GM21786 (cell line): ENCODE results near the gene TJP3.

Experiments
- ATAC-seq: cut with Tn5 transposase; IDR thresholded peaks from one replicate; pipeline ENCODE4 v1.9.1; 2021; ENCODE audit not compliant: unreplicated experiment

Gene TJP3

DNA sequence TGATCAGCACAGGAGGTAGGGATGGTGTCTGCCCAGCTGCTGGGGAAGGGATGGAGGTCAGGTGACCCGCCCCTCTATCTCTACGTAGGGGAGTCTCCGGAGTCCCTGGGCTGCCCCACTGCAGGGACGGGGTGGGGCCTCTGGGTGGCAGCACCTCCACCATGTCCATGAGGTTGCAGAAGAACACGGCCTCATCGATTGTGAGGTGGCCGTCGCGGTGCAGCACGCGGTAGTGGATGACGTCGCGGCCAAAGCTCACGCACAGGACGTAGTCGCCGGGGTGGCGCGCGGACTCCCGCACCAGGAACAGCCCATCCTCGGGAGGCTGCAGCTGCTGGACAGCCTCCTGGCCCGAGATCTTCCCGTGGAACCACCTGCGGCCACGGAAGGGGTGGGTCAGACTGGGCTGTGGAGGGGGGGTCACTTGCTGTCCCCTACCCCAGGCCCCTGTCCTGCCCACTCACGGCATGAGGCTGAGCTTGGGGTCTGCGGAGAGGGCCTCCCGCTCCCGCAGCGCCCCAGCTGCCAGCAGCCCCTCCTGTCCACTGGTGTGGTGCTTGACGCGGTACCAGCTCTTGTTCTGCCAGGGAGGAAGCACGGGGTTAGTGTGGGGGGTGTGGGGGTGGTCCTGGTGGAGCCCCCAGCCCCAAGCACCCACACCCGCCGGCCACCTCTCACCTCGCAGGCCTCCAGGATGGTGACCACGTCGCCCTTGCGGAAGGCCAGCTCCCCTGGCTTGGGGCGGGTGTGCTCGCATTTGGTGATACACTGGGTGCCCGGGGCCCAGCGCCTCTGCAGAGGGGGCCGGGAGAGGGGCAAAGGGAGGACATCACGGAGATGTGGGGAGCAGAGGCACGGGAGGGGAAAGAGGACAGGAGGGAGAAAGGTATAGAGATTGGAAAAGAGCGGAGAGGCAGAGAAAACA is 75.7 kb downstream of the TJP3 start:
- no peak for ATAC-seq

DNA sequence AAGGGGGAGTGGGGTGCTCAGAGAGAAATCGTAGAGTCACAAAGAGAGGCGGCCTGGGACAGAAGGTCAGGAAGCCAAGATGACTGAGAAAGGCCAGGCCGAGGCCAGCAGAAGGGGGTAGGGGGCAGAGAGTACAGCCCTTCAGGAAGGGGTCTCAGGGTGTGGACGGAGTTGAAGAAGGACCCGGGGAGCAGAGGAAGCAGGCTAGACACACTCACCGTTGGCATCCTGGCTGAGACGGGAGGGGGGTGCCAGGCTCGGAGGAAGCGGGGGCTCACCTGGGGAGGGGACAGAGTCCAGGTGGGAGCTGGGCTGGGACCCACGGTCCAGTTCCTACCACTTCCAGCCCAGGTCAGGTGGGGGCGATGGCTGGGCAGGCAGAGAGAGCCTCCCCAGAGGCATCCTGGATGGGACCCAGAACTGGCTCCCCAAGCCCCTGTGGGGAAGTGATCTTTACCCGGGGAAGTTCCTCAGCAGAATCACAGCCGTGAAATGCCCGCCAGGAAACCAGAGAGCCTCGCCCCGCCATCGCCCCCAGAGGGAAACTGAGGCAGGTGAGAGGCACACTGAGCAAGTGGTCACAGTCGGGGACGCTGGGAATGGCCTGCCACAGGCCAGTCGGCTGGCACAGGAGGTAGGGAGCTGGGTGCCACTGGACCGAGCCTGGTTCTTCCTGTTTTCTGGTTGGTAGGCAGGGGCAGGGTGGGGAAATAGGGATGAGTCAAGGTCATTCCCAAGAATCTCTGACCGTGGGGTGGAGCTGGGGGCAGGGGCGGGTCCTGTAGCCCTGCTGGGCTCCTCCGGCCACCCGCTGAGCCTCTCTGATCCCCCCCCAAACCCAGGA is 76.6 kb downstream of the TJP3 start:
- ATAC-seq: no peak

DNA sequence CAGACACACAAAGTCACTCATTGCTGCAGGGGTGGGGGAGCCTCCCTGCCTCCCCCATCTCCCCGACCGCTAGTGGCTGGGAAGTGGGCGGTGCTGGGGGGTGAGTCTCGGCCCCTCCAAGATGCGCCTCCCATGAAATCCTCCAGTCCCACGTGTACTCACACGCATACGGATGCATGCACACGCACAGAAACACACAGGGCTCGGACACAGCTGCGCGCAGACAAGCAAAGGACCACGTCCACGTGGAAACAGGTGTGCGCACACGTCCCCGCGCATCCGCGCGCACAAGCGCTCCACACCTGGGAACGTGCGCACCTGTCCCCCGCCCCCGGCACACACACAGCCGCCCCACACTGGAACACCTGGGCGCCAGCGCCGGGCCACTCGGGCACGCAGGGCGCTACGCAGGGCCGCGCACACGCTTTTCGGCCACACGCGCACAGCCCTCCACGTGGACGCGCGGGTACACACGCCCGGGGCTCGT is 77.3 kb downstream of the TJP3 start:
- ATAC-seq: no peak

DNA sequence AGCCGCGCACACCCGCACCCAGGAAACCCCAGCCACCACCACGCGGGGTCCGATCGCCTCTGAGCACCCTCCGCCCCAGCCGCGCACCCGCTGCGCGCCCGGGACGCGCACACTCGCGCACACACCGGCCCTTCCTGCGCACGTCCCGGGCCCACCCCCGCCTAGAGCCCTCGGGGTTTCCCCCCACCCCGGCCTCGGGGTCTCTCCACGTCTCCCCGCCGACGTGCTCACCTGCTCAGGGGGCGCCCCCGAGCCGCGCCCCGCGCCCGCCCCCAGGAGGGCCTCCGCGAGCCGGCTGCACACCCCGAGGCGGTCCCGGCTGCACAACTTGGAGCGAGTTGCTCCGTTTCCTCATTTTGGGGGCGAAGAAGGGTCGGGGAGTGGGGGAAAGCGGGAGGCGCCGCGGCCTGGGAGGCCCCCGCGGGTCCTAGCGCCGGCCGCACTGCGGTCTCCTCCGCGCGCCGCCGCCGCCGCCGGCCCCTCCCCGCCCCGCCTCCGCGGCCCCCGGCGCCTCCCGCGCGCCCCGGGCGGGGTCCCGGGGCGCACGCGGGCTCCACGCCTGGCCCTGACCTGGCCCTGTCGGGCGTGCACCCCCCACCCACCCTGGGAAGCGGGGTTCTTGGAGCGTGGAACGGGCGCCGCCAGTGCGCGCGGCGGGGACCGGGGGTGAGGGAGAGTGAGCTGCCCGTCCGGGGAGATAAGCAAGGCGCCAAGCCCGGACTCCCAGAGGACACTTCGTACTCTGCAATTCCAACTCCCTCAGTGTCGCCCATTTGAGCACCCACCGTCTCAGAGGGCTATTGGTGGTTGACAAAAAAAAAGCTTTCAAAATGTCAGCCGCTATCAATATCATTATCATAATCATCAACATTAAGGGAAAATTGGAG is 78.0 kb downstream of the TJP3 start, which contains the start of gene MATK:
Gene MATK, minus strand, starts transcription at position 444 of the 887 bp plus-strand sequence. CDS start 1,246 bp downstream, outside the sequence.
- no peak for ATAC-seq

DNA sequence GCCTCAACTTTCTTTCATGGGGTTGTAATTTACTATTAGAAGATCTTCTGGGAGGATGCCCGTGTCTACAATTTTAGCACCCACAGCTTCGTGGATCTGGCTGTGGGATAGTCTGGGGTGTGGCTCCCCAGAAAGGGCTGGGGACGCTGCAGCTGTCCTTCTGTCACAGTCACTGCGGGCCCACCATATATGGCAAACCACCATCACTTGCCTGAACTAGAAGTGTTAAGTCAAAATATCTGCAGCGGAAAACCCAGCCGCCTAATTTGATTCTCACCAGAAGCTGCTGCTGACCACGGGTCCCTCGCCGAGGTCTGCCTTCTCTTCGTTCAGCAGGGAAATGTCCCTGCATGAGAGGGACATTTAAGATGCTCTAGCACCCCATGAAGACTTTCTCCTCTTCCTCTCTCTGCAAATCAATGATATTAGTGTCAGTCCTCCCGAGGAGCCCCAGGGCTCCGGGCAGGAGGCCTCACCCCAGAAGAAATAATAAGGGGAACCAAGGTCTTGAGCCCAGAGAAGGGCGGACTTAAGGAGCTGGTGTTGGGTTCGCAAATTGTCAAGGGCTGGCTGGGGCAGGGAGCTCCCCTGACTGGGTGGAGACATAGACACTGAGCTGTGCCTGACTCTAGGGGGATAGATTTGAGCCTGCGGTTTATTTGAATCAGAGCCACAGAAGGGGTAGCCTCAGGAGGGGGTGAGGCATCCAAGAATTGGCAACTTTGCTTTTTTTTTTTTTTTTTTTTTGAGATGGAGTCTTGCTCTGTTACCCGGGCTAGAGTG is 81.0 kb downstream of the TJP3 start:
- no peak for ATAC-seq

DNA sequence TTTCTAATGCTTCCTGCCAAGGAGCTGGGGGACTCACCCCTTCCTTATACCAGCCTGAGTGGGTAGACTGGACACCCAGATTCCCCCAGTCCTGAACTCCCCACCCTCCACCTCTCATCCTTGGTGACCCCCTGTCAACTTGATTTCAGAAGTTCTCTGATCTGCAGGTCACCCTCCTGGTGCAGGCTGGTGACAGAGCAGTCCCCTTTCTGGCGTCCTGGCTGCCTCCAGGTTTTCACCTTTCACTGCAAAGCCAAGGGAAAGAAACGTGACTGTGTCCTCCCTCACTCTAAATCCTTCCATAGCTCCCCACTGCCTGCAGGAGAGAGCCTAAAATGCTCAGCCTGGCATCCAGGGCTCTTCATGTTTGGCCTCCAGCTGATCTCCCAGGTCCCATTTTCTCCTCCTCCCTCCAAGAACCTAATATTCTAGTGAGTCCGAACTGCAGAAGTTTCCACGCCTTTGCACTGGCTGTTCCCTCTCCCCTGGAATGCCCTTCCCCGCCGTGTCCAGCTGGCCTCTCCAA is 82.1 kb downstream of the TJP3 start:
- ATAC-seq: no peak

DNA sequence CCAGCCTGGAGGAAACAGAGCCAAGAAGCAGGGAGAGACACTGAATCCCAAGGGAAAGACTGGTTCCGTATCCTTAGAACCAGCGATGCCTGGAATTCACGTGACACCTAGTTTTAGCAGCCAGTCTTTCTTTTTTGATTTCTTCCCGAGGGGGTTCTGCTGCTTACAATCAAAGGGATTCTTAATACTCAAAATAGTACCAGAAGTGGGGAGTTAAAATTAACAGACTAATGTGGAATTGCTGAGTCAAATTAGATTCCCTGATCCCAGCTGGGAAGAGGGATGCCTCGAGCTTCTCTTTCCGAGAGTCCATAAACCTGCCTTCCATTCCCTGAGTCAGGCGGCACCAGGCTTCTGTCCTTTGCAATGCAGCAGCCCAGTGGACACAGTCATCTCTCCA is 82.8 kb downstream of the TJP3 start:
- no peak for ATAC-seq

DNA sequence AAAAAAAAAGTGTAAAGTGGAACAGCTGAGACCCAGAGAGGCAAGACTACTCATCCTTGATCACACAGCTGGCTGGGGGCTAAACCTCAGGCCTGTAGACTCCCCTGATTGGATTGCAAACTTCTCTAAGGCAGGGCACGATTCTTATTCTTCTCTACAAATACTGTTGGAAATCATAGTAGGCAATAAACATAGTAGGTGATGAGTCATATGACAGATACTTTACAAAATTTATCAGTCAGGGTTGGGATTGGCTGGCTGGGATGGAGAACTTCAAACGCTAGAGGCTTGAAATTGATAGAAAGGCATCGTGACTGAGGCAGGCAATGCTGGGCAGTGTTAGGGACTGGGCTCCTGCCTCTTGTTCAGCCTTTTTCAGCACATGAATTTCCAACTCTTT is 83.9 kb downstream of the TJP3 start:
- no peak for ATAC-seq

DNA sequence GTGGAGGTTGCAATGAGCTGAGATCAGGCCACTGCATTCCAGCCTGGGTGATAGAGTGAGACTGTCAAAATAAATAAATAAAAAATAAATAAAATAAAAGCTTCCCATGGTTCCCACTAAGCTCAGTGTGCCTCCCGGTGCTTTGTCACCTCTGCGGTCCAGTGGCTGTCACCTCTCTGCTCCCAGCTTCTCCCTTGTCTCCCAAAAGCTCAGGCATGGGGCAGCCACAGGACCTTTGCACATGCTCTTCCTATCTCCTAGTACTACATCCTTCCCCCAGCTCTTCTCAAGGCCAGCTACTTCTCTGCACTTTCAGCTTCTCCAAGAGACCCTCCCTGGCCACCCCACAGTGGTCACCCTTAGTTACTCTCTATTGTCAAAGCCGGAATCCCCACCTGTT is 85.6 kb downstream of the TJP3 start:
- ATAC-seq: no peak

DNA sequence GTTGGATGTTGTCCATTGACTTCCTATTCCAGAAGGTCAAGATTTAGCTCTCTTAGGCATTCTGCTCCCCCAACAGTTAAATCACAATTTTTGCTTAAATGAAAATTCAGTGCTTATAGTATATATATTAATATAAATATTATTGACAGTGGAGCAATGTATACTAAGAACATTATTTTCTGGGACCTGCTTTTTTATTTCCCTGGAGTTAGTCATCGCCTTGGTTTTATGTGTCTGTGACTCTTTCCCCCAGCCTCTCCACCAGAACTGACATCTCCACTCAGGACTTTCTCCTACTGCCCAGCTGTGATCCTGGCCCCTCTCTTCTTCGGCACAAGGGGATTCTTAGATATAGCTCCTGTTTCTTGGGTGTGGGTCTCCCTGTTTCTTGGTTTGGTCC is 88.2 kb downstream of the TJP3 start:
- ATAC-seq: no peak

DNA sequence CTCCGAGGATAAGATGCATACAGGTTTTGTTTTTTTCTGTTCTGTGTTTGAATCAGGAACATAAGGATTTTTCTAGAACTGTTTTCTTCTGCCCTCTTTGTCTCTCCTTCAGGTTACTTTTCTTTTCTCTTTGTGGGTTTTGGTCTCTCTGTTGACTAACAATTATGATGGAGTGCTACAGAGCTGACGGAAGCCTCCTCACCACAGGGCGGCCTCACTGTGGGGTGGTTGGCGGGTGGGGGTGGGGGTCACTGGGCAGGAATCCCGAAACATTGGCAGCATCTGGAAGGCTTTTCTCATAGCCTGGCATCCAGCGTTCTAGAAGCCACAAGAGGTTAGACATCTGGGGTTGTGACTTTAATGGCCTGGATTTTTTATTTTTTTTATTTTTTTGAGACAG is 90.0 kb downstream of the TJP3 start:
- ATAC-seq: no peak
